ENCODE data around the gene ZNF22.

- TF ChIP-seq CTCF (conservative IDR thresholded peaks at IDR 0.05 in 1 of 2, IDR thresholded peaks at IDR 0.05 in 1 of 2; ENCODE audit: extremely low read depth in 1 of 2, insufficient read depth in 1 of 2, low read depth in 1 of 2, low read length in 2 of 2) (no peak), EZH2 (IDR thresholded peaks at IDR 0.05; ENCODE audit: borderline replicate concordance, low read length) (no peak)
Measured at GRCh38 chr10:44986670-44987069, 14.1 kb upstream of the ZNF22 start.
